Neural crest cell (in vitro differentiated cells): Measurements from ENCODE around the gene INMT. TPM values are rescaled to one million over a fixed set of nuclear protein-coding genes. Genes with fewer than 3 reads are reported as not detected.

Source experiments
- DNase-seq: peaks from one replicate; pipeline ENCODE4 v3.0.0; 2021; ENCODE audit warnings: low read depth, mixed read lengths, low spot score
- H3K27ac Mint-ChIP-seq: one replicate; pipeline ENCODE4 v1.8.0; 2021; ENCODE audit warnings: mild to moderate bottlenecking, mixed read lengths; ENCODE audit not compliant: unreplicated experiment
- H3K27me3 Mint-ChIP-seq: 2 replicates; pipeline ENCODE4 v1.8.0; 2021; ENCODE audit warnings: low read depth, mild to moderate bottlenecking, mixed read lengths
- H3K36me3 Mint-ChIP-seq: 2 replicates; pipeline ENCODE4 v1.8.0; 2021; ENCODE audit warnings: low read depth, mild to moderate bottlenecking, mixed read lengths
- H3K4me1 Mint-ChIP-seq: 2 replicates; pipeline ENCODE4 v1.8.0; 2021; ENCODE audit warnings: mixed read lengths
- H3K4me3 Mint-ChIP-seq: one replicate; pipeline ENCODE4 v1.8.0; 2021; ENCODE audit warnings: mild to moderate bottlenecking, mixed read lengths
- H3K9me3 Mint-ChIP-seq: 2 replicates; pipeline ENCODE4 v1.8.0; 2021; ENCODE audit warnings: mixed read lengths
- CTCF ChIP-seq: fragments of 200-600 bp; sonication (generic); conservative IDR thresholded peaks from 2 replicates; pipeline ENCODE4 v1.5.0; 2021; ENCODE audit warnings: antibody characterized with exemption, mild to moderate bottlenecking
- long read RNA-seq: library from polyadenylated mRNA; unstranded; transcript quantifications from one replicate; pipeline ENCODE4 v2.0.0, GENCODE V29; 2020
- total RNA-seq: library from RNA; stranded (reverse); gene quantifications from 2 replicates; pipeline ENCODE4 v1.2.1, GENCODE V29; 2021

The INMT gene
- total RNA-seq = 0.34 and 0.77 TPM in 2 replicates
- long read RNA-seq, partial matches to known transcripts = 1 of 1 reads
- long read RNA-seq, other reads (novel, unspliced or antisense) = 0 of 1 reads

GRCh38 chr7:30751696-30752273 is at the start of gene INMT:
TSS of gene INMT (plus strand) at chr7:30752135. CDS start at chr7:30752151, 16 bp downstream.
- TF ChIP-seq CTCF = no peak
- Mint-ChIP-seq H3K4me3 (no peak within 1 kb of the TSS), H3K4me1 (no peaks in the 10 kb centered on the region), H3K9me3 (peaks cover 12% of the 10 kb centered on the region), H3K27ac (no peak within 1 kb of the TSS), H3K27me3 (no peaks in the 10 kb centered on the region), H3K36me3 (peaks cover 4% of the 10 kb centered on the region)
- DNase-seq = no peak

GRCh38 chr7:30702200-30702599 is 49.7 kb upstream of the INMT start:
- Mint-ChIP-seq H3K27me3 (peaks cover 18% of the 10 kb centered on the region), H3K9me3 (no peaks in the 10 kb centered on the region), H3K27ac (no peak overlapping the region), H3K4me1 (peaks cover 3% of the 10 kb centered on the region), H3K36me3 (no peaks in the 10 kb centered on the region), H3K4me3 (no peak overlapping the region)
- no peak for TF ChIP-seq CTCF
- DNase-seq = no peak

GRCh38 chr7:30703756-30704155 is 48.2 kb upstream of the INMT start:
- Mint-ChIP-seq H3K27ac (no peak overlapping the region), H3K4me1 (peaks cover 3% of the 10 kb centered on the region), H3K36me3 (no peaks in the 10 kb centered on the region), H3K27me3 (peaks cover 18% of the 10 kb centered on the region), H3K9me3 (no peaks in the 10 kb centered on the region), H3K4me3 (no peak overlapping the region)
- TF ChIP-seq CTCF = no peak
- DNase-seq = no peak

- Mint-ChIP-seq H3K4me3 (no peak overlapping the region), H3K27ac (no peak overlapping the region), H3K36me3 (no peaks in the 10 kb centered on the region), H3K9me3 (no peaks in the 10 kb centered on the region), H3K4me1 (peaks cover 3% of the 10 kb centered on the region), H3K27me3 (peaks cover 18% of the 10 kb centered on the region)
- TF ChIP-seq CTCF = no peak
- DNase-seq = no peak
Observed at GRCh38 chr7:30705008-30705407, 46.9 kb upstream of the INMT start.

GRCh38 chr7:30705596-30705995 is 46.3 kb upstream of the INMT start:
- no peak overlapping the region for H3K4me3 Mint-ChIP-seq
- no peak for DNase-seq
- peaks cover 16% of the 10 kb centered on the region for H3K27me3 Mint-ChIP-seq
- H3K27ac Mint-ChIP-seq = no peak overlapping the region
- no peaks in the 10 kb centered on the region for H3K36me3 Mint-ChIP-seq
- H3K4me1 Mint-ChIP-seq = peaks cover 3% of the 10 kb centered on the region
- no peak for TF ChIP-seq CTCF
- H3K9me3 Mint-ChIP-seq = no peaks in the 10 kb centered on the region
